Measurements from ENCODE around the gene FMN2. TPM values are rescaled to one million over a fixed set of nuclear protein-coding genes. Genes with fewer than 3 reads are reported as not detected.

FMN2 gene
- total RNA-seq, 2 donors from 2014 or later = 26.9 to 27.2 TPM

DNA sequence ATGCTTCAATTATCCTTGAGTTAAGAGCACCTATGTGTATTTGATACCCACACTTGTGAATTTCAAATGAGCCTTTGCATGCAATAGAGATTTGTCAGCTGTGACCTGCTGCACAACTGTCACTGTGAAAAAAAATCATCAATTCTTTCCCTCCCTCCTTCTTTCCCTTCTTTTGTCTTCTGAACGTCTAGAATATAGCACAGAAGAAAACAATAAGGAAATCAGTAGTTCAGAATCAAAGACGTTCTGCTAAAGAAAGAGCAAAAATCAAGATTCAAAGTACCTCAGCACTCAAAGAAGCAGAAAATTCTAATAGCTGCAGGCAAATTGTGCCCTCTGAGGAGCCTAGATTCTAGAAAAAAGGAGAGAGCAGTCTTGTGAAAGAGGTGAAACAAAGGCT, 1.7 kb upstream of the FMN2 start:
- H3K36me3 ChIP-seq (ENCODE audit: control insufficient read depth, insufficient read depth, low read length) = peaks cover 8% of the 10 kb centered on the region
- WGBS, 2 experiments (ENCODE audit: insufficient coverage in 1 of 2, insufficient read length in 1 of 2) = 17 to 57% methylated on average over 1 to 2 of the region's 2 CpGs
- H3K27me3 ChIP-seq (ENCODE audit: control insufficient read depth, insufficient read depth, low read length, poor library complexity, severe bottlenecking) = no peaks in the 10 kb centered on the region
- no peak overlapping the region for H3K4me3 ChIP-seq (ENCODE audit: low read length)
- H3K9me3 ChIP-seq (ENCODE audit: control insufficient read depth, low read length) = peaks cover 6% of the 10 kb centered on the region
- Mint-ChIP-seq H3K9me3 (peaks cover 5% of the 10 kb centered on the region), H3K27ac (no peak overlapping the region), H3K4me3 (no peak overlapping the region), H3K4me1 (peaks cover 21% of the 10 kb centered on the region), H3K27me3 (ENCODE audit: insufficient read depth) (peaks cover 23% of the 10 kb centered on the region), H3K36me3 (ENCODE audit: low read depth) (peaks cover 2% of the 10 kb centered on the region)
- no peak overlapping the region for H3K9ac ChIP-seq (ENCODE audit: extremely low read depth, low read length, poor library complexity, severe bottlenecking)
- H3K4me1 ChIP-seq (ENCODE audit: control insufficient read depth, insufficient read depth, low read length) = no peaks in the 10 kb centered on the region
- DNase-seq = no peak
- TF ChIP-seq, protein P1, sequence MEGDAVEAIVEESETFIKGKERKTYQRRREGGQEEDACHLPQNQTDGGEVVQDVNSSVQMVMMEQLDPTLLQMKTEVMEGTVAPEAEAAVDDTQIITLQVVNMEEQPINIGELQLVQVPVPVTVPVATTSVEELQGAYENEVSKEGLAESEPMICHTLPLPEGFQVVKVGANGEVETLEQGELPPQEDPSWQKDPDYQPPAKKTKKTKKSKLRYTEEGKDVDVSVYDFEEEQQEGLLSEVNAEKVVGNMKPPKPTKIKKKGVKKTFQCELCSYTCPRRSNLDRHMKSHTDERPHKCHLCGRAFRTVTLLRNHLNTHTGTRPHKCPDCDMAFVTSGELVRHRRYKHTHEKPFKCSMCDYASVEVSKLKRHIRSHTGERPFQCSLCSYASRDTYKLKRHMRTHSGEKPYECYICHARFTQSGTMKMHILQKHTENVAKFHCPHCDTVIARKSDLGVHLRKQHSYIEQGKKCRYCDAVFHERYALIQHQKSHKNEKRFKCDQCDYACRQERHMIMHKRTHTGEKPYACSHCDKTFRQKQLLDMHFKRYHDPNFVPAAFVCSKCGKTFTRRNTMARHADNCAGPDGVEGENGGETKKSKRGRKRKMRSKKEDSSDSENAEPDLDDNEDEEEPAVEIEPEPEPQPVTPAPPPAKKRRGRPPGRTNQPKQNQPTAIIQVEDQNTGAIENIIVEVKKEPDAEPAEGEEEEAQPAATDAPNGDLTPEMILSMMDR (conservative IDR thresholded peaks at IDR 0.05) = no peak
- peak overlapping the region; percentile 46 for H3K27ac ChIP-seq (ENCODE audit: low read depth, low read length)

DNA sequence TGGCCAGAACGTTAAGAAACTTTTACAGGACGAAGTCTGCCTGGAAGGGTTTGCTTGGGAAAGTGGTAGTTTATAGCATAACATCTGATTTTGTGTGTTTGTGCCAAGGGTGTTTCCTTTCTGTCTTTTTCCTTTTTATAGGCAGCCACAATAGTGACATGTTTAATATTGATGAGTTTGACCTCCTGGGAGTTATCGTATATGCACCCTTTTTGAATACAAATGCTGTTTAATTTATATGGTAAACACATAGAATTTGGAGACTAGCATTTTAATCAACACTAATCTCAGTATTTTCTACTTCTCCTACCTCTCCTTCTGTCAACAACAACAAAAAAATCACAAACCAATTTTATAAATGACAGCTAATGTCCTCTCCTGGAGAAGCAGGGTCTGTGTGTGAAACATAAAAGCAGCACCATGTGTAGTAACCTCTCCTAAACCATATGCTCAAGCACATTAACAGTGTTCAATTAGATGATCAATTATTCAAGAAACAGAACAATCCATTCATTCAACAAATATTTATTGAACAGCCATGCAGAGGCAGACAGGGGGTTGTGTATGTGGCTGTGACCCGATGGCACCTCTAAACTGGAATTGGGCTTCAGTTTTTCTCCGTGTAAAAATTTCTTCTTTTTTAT, 604 bp upstream of the FMN2 start:
- peaks cover 23% of the 10 kb centered on the region for H3K27me3 Mint-ChIP-seq (ENCODE audit: insufficient read depth)
- H3K27ac ChIP-seq (ENCODE audit: low read depth, low read length) = peak overlapping the region; percentile 79
- WGBS, 2 experiments (ENCODE audit: insufficient coverage in 1 of 2, insufficient read length in 1 of 2) = 14 to 48% methylated on average over 2 to 5 of the region's 5 CpGs

DNA sequence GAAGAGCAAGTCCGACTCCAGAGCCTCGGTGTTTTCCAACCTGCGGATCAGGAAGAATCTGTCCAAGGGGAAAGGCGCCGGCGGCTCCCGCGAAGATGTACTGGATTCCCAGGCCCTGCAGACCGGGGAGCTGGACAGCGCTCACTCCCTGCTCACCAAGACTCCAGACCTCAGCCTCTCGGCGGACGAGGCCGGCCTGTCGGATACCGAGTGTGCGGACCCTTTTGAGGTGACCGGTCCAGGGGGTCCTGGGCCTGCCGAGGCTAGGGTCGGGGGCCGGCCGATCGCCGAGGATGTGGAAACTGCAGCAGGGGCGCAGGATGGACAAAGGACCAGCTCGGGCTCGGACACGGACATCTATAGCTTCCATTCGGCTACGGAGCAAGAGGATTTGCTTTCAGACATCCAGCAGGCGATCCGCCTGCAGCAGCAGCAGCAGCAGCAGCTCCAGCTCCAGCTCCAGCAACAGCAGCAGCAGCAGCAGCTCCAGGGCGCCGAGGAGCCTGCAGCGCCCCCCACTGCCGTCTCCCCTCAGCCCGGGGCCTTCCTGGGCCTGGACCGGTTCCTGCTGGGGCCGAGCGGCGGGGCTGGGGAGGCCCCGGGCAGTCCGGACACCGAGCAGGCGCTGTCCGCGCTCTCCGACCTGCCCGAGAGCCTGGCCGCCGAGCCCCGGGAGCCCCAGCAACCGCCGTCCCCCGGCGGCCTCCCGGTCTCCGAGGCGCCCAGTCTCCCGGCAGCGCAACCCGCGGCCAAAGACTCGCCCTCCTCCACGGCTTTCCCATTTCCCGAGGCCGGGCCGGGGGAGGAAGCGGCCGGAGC, 827 bp downstream of the FMN2 start:
- Histone ChIP-seq H3K9me3 (ENCODE audit: control insufficient read depth, low read length) (no peaks in the 10 kb centered on the region), H3K4me3 (ENCODE audit: low read length) (peak overlapping the region; percentile 90), H3K27me3 (ENCODE audit: control insufficient read depth, insufficient read depth, low read length, poor library complexity, severe bottlenecking) (no peaks in the 10 kb centered on the region), H3K36me3 (ENCODE audit: control insufficient read depth, insufficient read depth, low read length) (peaks cover 20% of the 10 kb centered on the region), H3K4me1 (ENCODE audit: control insufficient read depth, insufficient read depth, low read length) (peaks cover 6% of the 10 kb centered on the region), H3K9ac (ENCODE audit: extremely low read depth, low read length, poor library complexity, severe bottlenecking) (peak overlapping the region; percentile 50), H3K27ac (ENCODE audit: low read depth, low read length) (peak overlapping the region; percentile 65)
- Mint-ChIP-seq H3K27me3 (ENCODE audit: insufficient read depth) (peaks cover 22% of the 10 kb centered on the region), H3K4me3 (peak overlapping the region; percentile 78), H3K27ac (no peak overlapping the region), H3K4me1 (peaks cover 28% of the 10 kb centered on the region), H3K9me3 (no peaks in the 10 kb centered on the region), H3K36me3 (ENCODE audit: low read depth) (peaks cover 3% of the 10 kb centered on the region)
- TF ChIP-seq, protein P1 (conservative IDR thresholded peaks at IDR 0.05) = peak; percentile 63
- 0% methylated on average over 22 to 70 of the region's 70 CpGs for WGBS, 2 experiments (ENCODE audit: insufficient coverage in 1 of 2, insufficient read length in 1 of 2)
- peak; percentile 80 for DNase-seq

More for the DNA sequence above, 604 bp upstream of the FMN2 start:
- peak overlapping the region; percentile 33 for H3K9ac ChIP-seq (ENCODE audit: extremely low read depth, low read length, poor library complexity, severe bottlenecking)
- no peak for DNase-seq
- no peaks in the 10 kb centered on the region for H3K9me3 Mint-ChIP-seq
- H3K36me3 Mint-ChIP-seq (ENCODE audit: low read depth) = peaks cover 2% of the 10 kb centered on the region
- peaks cover 28% of the 10 kb centered on the region for H3K4me1 Mint-ChIP-seq
- TF ChIP-seq, protein P1 (conservative IDR thresholded peaks at IDR 0.05) = no peak
- peak overlapping the region; percentile 90 for H3K4me3 ChIP-seq (ENCODE audit: low read length)
- peaks cover 8% of the 10 kb centered on the region for H3K36me3 ChIP-seq (ENCODE audit: control insufficient read depth, insufficient read depth, low read length)
- H3K4me1 ChIP-seq (ENCODE audit: control insufficient read depth, insufficient read depth, low read length) = no peaks in the 10 kb centered on the region
- no peaks in the 10 kb centered on the region for H3K27me3 ChIP-seq (ENCODE audit: control insufficient read depth, insufficient read depth, low read length, poor library complexity, severe bottlenecking)
- no peaks in the 10 kb centered on the region for H3K9me3 ChIP-seq (ENCODE audit: control insufficient read depth, low read length)
- peak overlapping the region; percentile 78 for H3K4me3 Mint-ChIP-seq
- no peak overlapping the region for H3K27ac Mint-ChIP-seq

Data from endodermal cell (in vitro differentiated cells).